Erythroblast (primary cell): ENCODE measurements around the gene ITPR3.

Experiments used
- GATA1 ChIP-seq: IDR thresholded peaks from 2 replicates; pipeline ENCODE4 v1.6.1; 2011; ENCODE audit warnings: low read depth, mild to moderate bottlenecking, control low read depth, low read length, moderate library complexity
- POLR2A ChIP-seq: IDR thresholded peaks from 2 replicates; pipeline ENCODE4 v1.6.1; 2011; ENCODE audit warnings: mild to moderate bottlenecking, low read length

DNA sequence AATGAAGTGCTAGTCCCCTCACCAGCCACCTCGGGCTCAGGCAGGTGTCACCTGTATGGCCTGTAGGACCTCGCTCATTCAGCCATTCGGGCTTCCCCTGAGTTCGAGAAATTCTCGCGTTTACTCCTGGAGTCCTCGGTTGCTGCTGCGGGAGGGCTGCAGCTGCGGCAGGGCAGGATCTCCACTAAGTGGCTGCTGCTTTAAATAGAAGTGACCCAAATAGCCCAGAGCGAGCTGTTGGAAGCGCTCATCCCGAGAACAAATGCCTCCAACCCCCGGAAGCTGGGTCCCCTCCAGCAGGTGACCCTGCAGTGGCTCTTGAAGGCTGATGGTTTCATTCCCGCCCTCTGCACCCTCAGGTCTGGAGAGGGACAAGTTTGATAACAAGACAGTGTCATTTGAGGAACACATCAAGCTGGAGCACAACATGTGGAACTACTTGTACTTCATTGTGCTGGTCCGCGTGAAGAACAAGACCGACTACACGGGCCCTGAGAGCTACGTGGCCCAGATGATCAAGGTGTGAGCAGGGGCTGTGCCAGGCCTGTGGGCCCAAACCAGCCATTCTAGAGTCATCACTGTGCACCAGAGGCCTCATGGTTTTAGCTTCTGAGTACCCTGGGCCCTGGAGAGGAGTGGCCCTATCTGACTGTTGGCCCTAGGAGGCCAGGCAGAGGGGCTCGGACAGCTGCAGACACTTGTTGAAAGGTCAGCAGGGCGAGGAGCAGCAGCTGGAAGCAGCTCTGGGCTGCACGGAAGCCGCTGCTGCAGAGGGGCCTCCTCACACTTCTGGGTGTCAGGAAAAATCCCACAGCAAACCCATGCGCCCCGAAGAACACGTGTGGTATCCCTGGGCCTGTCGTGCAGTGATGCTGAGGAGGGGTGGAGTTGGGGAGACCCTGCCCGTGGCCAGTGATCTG lies 72.3 kb downstream of the ITPR3 start:
- TF ChIP-seq POLR2A (no peak), GATA1 (no peak)
